ENCODE results near the gene MXD1. TPM values are rescaled to one million over a fixed set of nuclear protein-coding genes. Genes with fewer than 3 reads are reported as not detected.
A peak's percentile ranks its signal among the peaks of the same experiment; 100 is the strongest.

The MXD1 gene
- total RNA-seq, 1 donor from 2014 or later = 3.6 TPM

DNA sequence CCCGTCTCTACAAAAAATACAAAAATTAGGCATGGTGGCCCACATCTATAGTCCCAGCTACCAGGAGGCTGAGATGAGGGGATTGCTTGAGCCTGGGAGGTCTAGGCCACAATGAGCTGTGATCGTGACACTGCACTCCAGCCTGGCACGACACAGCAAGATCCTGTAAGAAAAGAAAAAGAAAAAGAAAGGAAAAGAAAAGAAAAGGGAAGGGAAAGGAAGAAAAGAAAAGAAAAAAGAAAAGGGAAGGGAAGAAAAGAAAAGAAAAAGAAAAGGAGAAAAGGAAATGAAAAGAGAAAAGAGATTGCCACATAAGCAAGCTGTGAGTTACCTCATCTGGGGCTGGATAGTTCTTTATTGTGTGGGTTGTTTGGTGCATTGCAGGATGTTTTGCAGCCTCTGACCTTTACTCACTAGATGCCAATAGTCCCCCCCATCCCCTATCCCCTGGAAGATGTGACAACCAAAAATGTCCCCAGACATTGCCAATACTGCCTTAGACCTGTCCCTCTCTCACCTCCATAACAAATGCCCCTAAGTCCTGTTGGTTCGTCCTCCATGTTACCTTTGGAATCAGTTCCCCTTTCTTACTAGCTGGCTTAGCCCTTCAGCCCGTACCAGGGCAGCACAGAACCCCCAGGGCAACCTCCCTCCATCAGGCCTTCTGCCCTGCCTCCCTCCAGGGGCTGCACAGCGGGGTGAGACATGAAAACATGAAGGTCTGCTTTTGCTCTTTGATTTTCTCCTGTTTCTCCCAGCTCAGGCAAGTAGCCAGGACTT, 37.6 kb downstream of the MXD1 start:
- DNase-seq (ENCODE audit: low read depth) = no peak

DNA sequence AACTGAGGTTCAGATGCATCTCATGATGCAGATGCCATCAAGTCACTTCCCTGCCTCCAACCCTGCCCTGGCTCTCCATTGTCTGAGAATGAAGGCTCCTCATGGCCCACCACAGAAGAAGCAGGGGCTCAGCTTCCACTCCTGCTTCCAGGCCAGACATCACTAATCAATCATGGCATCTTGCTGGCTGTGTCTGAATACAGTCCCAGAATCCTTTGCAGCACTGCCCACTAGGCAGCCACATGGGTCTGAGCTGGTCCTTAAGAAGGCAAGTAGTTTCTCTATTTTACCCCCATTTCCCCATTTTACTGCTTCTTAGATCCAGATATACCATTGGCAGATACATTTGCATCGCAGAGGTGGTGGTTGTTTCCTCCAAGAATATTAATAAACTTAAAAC, 39.2 kb downstream of the MXD1 start:
- no peak for DNase-seq (ENCODE audit: low read depth)

DNA sequence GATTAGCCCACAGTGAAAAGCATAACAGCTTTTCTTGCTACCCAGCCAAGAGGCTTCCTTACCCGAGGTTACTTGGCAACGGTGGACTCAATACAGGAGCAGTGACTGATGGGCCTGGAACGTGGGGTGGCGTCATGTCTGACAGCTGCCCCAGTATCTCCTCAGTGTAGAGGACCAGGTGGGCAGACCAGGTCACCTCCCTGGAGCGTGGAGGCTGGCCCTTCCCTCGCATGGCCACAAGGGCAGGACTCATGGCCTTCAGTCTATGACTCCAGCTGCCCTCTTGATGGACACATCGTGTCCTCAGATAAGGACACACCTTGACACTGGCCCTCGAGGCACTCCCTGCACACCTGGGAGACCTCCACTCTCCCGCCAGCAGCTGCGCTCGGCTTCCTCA, 40.1 kb downstream of the MXD1 start:
- DNase-seq (ENCODE audit: low read depth) = peak; percentile 17

DNA sequence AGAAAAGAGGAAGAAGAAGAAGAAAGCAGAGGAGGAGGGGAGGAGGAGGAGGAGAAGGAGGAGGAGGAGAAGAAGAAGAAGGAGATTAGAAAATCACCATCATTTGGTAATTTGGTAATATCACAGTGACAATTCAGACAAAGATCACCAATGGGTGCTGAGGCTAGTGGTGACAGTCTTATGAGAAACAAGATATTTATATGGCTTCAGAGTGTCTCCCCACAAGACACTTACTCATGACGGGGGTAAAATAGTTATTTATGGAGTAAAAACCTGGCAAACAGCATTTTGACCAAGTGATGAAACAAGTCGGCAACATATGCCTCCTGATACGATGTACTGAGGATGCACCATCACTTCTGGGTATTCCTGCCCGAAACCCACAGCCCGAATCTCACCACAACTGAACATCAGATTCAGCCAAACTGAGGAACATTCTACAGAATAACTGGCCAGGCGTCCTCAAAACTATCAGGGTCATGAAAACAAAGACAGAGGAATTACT, 41.6 kb downstream of the MXD1 start:
- no peak for DNase-seq (ENCODE audit: low read depth)

DNA sequence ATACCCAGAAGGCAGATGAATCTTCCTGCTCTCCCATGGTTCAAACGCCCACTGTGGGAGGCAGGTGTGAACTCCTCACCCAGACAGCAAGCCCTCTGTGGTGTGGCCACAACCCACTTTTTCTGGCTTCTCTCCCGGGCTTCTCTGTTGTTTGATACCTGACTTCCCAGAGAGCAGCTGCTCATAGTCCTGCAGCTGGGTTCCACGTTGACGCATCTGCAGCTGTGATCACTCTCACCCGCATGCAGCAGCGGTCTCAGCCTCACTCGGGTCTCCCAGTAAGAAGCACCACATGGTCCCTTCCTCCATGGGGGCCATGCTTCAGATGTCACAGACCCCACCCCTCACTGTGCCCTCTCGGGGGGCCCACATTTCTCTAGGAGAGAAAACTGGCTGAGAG, 43.1 kb downstream of the MXD1 start:
- peak; percentile 79 for DNase-seq (ENCODE audit: low read depth)

DNA sequence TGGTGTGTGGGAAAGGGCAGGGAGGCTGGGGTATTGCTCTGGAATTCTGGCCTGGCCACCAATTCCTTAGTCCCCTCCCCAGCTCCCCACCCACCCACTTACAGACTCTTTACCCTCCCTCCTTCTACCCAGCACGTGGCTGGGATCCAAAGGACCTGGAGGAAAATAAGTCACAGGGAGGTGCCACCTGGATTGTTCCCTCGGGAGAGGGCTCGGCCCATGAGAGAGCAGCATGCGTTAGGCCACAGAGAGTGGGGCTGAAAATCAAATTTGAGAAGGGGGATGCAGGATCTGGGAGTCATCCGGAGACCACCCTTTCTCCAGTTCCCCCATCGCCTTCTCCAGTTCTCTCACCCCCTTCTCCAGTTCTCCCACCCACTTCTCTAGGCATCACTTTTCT, 43.6 kb downstream of the MXD1 start:
- DNase-seq (ENCODE audit: low read depth) = no peak

DNA sequence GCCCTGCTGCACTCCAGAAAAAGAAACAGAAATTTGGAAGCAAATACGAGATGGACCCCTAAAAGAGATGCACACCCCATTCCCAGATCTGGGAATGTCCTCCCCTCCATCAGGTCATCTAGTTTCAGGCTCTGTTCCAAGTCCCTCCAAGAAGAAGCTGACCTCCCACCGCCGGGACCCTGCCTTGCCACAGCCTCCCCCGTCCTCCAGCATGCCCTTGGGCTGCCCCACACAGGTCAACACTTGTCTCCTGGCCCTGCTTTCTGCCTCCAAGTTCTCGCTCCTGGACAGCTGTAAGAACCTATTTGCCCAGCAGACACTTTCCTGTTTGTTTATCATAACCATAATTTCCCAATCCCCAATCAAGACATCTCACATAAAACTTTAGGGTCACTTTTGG, 44.5 kb downstream of the MXD1 start:
- no peak for DNase-seq (ENCODE audit: low read depth)

DNA sequence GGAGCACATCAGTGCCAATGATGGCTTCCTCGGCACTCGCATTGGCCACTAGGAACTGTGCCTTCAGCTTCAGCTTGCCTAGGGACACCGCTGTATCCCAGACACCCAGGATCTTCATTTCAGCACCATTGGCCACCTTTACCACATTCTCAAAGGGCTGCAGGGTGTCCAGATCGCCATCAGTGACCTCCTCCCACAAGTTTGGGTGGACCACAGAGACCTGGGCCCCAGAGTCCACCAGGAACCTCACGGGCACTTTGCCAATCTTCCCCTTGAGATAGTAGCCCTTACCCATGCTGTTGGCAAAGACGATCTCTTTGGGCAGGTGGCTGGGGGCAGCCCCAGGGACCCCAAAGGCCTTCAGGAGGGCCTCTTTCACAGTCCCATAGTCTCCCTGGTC, 45.9 kb downstream of the MXD1 start:
- DNase-seq (ENCODE audit: low read depth) = no peak

DNA sequence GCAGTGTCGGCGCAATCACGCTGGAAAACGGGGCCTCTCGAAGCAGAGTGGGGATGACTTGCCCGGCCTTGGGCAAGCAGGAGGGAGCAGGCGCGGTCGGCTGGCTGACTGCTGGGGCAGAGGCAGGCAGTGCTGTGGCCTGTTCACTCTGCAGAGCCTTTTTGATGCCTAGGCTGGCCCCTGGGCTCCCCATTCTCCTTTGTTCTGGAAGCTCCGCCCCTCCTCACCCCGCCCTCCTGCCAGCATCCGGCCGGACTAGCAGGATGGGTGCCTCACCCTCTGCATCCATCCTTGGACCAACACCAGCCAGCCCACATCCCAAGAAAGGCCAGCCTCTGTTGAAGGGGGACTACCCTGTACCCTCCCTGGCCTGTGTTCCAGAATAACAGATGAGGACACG, 46.6 kb downstream of the MXD1 start, which contains the start of gene ASPRV1:
TSS of gene ASPRV1 (minus strand) at position 136 of the 400 bp plus-strand sequence. CDS start 195 bp downstream, outside the sequence.
- no peak for DNase-seq (ENCODE audit: low read depth)

DNA sequence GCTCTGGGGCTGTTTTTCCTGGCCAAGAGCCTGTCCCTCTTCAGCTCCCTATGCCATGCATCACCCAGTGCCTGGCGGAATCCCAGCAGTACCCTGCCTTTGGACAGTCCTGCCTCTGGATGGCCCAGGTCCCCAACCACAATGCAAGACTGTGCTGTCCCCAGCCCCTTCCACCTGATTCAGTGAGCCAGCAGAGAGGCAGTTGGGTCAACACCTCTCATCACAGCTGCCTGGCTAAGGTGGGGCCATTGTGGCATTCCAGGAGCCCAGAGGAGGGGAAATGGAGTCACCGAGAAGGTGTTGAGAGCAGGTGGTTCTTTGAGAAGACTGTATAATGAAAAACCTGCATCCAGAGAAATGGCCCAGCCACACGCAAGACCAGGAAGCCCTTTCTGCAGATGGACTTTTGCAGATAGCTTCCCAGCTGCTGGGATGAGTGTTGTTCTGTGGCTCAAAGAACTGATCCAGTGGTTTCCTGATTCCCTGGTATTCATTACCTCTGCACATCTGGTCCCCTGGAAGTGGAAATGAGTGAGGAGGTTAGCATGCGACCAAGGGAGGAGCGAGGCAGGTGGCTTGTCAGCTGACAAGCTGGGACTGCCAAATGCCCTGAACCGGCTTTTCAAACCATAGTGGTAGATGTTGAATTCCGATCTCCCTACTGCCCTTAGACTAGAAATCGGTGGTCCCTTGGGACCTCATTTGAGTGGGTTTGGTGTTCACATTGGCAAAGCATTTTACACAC, 48.2 kb downstream of the MXD1 start:
- no peak for DNase-seq (ENCODE audit: low read depth)

DNA sequence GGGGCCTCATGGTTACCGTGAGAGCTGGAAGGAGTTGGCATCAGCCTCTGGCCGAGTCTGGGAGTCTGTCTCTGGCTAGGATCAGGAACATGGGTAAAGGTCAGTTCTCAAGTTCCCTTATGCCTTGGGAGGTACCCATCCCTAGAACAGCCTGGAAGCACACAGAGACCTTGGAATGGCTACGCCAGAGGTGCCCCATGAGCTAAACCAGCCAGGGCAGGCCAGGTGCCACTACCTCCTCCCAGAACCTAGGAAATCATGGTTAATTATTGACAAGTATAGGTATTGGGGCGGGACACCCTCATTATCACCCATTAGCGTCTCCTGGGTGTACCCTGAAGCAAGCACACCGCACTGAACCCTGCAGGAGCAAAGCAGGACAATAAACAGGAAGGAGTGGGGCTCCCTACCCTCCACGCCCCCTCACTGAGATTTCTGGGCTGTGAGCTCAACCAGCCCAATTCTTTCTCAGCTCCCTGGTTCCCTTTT, 49.5 kb downstream of the MXD1 start:
- no peak for DNase-seq (ENCODE audit: low read depth)

DNA sequence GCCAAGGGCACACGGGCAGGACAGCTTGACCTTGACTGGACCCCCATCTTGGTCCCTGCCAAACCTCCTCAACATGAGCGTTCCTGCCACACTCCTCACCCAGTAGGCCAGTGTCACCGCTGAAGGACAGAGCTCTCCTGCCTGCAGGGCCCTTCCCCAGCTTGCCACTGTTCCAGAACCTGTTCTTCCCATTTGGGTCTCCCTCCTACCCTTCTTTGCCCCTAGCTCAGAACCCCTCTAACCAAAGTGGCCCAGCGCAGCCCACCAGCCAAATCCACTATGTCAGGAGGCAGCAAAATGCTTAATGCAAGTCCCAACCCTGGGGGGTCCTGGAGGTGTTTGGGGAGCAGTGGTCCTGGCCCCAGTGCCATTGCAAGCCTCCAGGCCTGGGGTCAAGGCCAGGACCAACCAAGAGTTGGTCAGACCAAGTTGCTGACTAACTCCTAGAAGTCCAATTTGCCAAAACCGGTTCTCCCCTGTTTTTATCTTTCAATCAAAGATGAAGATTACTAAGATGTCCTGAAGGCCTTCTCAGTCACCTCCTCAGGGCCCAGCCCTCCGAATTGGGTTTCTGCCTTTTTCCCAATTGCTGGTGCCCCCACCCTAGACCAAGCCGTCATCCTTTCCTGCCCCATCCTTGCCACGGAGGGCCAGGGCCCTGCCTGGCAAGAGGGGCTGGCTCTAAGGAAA, 51.0 kb downstream of the MXD1 start:
- no peak for DNase-seq (ENCODE audit: low read depth)

DNA sequence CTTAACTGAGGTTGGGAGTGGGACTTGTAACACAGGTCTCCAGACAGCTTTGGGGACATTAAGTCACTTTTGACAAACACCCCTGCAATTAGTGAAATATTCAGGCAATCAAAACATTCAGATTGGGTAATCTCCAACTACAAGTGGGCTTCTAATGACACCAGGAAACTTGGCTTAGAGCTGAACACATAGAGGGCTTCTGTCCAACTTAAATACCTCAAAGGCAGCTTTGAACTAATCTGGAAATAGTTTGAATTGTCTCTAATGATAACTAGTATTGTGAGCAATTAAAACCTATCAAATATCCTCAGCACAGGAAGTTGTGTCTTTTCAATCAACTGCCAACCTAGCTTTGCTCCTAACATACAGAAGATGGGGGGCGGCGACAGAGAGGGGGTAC, 51.6 kb downstream of the MXD1 start:
- DNase-seq (ENCODE audit: low read depth) = no peak

DNA sequence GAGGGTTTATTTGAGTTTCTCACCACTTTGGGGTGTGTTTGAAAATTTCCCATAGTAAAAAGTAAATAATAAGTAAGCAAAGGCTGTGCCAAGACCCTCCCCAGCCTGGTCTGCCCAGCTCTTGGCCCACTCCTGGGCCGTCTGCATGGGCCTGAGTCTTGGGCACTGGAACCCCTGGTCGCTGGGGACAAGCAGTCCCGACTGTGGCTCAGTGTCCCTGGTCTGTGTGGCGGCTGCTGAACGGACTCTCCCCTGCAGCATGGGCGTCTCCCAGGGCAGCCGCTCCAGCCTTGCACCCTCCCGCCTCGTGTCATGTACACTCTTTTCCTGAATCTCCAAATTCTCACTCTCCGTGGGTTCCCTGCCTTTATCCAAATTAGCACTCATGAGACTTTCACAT, 53.7 kb downstream of the MXD1 start:
- no peak for DNase-seq (ENCODE audit: low read depth)

DNA sequence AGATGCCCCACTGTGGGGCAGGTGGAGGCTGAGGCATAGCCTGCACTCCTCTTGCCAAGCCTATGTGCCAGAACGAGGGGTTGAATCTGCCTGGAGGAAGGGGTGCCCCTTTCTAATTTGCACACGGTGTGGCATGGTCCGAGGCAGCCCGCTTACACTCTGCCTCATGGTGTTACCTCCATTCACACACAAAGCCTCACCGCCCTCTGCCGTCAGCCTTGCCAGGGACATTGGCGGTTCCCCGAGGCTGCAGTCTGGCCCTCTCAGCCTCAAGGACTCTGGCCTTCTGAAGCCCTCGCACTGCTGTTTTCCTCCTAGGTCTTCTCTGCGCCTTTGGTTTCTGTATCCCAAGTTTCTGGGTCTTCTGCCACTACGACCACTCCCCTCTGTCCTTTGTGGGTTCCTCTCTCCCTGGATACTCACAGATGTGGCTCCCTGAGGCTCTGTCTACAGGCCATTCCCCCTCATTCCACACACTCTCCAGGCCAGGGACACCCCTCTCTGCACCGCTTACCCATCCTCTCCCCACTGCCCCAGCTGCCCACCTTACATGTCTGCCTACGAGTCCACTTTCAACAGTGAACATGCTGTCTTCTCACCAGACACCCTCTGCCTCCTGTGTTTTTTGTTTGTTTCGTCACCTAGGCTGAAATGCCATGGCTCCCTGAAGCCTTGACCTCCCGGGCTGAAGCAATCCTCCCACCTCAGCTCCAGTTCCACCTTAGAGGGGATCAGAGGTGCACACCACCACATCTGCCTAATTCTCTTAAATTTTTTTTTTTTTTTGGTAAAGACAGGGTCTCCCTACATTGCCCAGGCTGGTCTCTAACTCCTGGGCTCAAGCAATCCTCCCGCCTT, 54.4 kb downstream of the MXD1 start:
- no peak for DNase-seq (ENCODE audit: low read depth)

DNA sequence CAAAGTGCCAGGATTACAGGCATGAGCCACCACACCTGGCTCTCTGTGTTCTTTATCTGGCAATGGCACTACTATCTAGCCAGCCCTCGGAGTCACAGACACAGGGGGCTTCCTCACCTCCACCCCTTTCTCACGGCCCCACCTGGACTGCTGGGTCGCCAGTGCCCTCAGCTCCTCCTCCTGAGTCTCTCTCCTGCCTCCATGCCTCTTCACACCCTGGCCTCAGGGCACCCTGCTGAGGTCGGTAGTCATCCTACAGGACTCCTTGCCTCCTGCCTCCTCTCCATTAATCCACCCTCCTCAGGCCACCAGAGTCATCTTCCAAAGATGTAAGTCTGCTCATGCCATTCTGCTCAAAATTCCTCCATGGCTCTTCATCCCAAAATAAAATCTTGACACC, 55.1 kb downstream of the MXD1 start:
- no peak for DNase-seq (ENCODE audit: low read depth)

DNA sequence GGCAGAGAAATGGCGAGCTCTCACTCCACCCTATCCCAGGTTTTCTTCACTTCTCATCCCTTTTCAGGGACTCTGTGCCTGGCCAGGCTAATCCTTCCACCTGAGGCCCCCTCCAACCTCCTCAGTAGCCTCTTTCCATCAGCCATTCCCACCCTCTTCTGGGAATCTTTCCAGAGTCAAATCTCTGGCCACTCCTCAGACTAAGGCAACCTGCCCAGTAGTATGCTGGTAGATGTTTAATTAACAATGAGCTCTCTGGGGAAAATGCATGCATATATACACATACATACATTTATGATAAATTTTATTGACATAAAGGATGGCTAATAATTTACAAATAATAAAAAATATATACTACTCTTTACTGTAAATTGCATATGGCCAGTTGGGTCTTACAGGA, 57.9 kb downstream of the MXD1 start:
- DNase-seq (ENCODE audit: low read depth) = no peak

DNA sequence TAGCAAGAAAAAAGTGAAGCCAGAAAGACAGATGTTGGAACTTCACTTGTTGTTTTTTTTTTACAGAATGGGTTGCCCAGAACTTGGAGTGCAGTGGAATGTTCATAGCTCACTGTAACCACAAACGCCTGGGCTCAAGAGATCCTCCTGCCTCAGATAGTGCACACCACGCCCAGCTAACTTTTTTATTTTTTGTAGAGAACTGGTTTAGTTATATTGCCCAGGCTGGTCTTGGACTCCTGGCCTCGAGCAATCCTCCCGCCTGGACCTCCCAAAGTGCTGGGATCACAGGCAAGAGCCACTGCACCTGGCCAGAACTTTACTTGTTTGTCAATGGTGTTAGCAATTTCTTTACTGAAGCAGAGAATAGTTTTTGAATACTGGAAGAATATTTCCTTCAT, 58.4 kb downstream of the MXD1 start:
- peak; percentile 77 for DNase-seq (ENCODE audit: low read depth)

DNA sequence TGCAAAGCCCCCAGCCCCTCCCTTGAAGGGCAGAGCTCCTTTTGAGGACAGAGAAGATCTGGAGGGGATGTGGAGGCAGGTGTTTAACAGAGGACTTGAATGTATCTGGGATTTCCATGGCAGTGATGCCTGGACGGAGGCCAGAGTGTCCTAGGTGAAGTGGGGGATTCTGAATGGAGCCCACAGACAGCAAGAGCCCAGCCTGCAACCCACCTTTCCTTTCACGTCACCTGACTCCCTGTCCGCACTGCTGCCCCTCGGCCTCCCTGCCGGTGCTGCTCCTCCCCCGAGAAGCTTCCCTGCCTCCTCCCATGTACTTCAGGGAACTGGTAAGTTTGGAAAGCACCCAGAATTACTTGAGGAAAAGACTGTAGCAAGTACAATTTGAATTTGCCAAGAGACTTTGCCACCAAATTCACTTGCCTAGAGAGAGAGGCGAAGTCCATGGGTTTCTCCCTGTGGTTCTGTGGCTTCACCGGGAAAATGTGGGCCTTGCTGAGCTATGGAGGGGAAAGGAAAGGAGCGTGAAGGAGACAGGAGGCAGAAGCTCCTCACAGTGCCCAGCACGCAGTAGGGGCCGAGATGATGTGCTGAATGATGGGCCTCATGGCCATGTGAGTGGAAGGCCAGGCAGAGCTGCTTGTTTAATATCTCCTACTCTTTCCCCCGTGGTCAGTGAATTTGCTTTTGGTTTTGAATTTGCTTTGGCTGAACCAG, 60.4 kb downstream of the MXD1 start:
- no peak for DNase-seq (ENCODE audit: low read depth)

DNA sequence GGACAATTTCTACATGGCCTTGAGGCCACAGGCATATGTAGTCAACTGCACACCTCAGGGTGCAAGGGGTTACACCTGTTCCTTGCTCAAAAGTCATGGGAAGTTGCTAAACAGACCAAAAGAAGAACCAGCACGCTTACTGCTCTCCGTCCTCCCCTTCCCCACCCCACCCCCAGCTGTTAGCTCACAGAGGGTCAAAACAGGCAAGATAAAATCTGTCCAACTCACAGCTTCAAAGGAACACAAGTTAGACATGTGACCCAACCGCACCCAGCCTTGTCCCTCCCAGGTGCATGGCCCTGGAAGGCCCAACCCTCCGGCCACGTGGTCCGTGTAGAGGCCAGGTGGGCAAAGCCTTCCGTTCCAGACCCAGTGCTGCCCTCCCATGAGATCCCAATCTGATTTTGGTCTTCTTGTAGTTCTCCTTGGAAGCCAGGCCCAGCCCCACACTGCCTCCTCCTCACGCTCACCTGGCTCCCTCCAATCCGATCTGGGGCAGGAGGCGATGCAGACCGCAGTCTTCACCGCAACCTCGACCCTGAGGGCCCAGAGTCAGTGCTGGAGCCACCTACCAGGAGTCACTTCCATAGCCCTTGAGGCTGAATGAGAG, 61.0 kb downstream of the MXD1 start:
- no peak for DNase-seq (ENCODE audit: low read depth)
